ENCODE data around the gene DMRTC1. TPM values are rescaled to one million over a fixed set of nuclear protein-coding genes. Genes with fewer than 3 reads are reported as not detected.
A peak's percentile ranks its signal among the peaks of the same experiment; 100 is the strongest.
"Not testable (repeated sequence)": the region's sequence is repeated elsewhere in the genome, so short reads cannot be mapped to it uniquely, and the experiment has no call there.

DMRTC1 gene
- total RNA-seq = not detected

- DNase-seq (ENCODE audit: low spot score in 2 of 2); intact Hi-C loops (cut with DNase I; ENCODE audit: low total_unique reads); H3K4me3 ChIP-seq (ENCODE audit: low read depth, poor library complexity, severe bottlenecking): not testable (repeated sequence)
- no CpG with 5 or more reads among the region's 15 CpGs for WGBS, 2 donors
Measured at GRCh38 chrX:72943819-72944169, at the start of gene DMRTC1. DMRTC1 (minus strand) TSS chrX:72943837; CDS start chrX:72875694, 68,143 bp downstream.

- DNase-seq (ENCODE audit: low spot score in 2 of 2); H3K4me3 ChIP-seq (ENCODE audit: low read depth, poor library complexity, severe bottlenecking); intact Hi-C loops (cut with DNase I; ENCODE audit: low total_unique reads): not testable (repeated sequence)
- WGBS, 2 donors = 57 to 66% methylated on average over 2 to 5 of the region's 5 CpGs
Measured at GRCh38 chrX:72980894-72981469, 37.3 kb upstream of the DMRTC1 start.

- no CpG with 5 or more reads among the region's 7 CpGs for WGBS, 2 donors
- DNase-seq (ENCODE audit: low spot score in 2 of 2); intact Hi-C loops (cut with DNase I; ENCODE audit: low total_unique reads); H3K4me3 ChIP-seq (ENCODE audit: low read depth, poor library complexity, severe bottlenecking): not testable (repeated sequence)
Measured at GRCh38 chrX:72974885-72975284, 31.2 kb upstream of the DMRTC1 start.

GRCh38 chrX:72971859-72972258, 28.2 kb upstream of the DMRTC1 start:
- WGBS, 2 donors = no CpG with 5 or more reads among the region's 5 CpGs
- H3K4me3 ChIP-seq (ENCODE audit: low read depth, poor library complexity, severe bottlenecking); DNase-seq (ENCODE audit: low spot score in 2 of 2); intact Hi-C loops (cut with DNase I; ENCODE audit: low total_unique reads): not testable (repeated sequence)

GRCh38 chrX:72959971-72960370, 16.3 kb upstream of the DMRTC1 start:
- DNase-seq (ENCODE audit: low spot score in 2 of 2); intact Hi-C loops (cut with DNase I; ENCODE audit: low total_unique reads); H3K4me3 ChIP-seq (ENCODE audit: low read depth, poor library complexity, severe bottlenecking): not testable (repeated sequence)
- no CpG with 5 or more reads among the region's 9 CpGs for WGBS, 2 donors

- intact Hi-C loops (cut with DNase I; ENCODE audit: low total_unique reads); H3K4me3 ChIP-seq (ENCODE audit: low read depth, poor library complexity, severe bottlenecking); DNase-seq (ENCODE audit: low spot score in 2 of 2): not testable (repeated sequence)
- no CpG with 5 or more reads among the region's 44 CpGs for WGBS, 2 donors
Measured at GRCh38 chrX:72943035-72943818, 410 bp downstream of the DMRTC1 start.

GRCh38 chrX:72942272-72942671, 1.4 kb downstream of the DMRTC1 start:
- DNase-seq (ENCODE audit: low spot score in 2 of 2); H3K4me3 ChIP-seq (ENCODE audit: low read depth, poor library complexity, severe bottlenecking); intact Hi-C loops (cut with DNase I; ENCODE audit: low total_unique reads): not testable (repeated sequence)
- no CpG with 5 or more reads among the region's 6 CpGs for WGBS, 2 donors

- DNase-seq (ENCODE audit: low spot score in 2 of 2); H3K4me3 ChIP-seq (ENCODE audit: low read depth, poor library complexity, severe bottlenecking); intact Hi-C loops (cut with DNase I; ENCODE audit: low total_unique reads): not testable (repeated sequence)
- no CpG with 5 or more reads among the region's 15 CpGs for WGBS, 2 donors
Measured at GRCh38 chrX:72937906-72938305, 5.7 kb downstream of the DMRTC1 start, which contains the start of gene FAM236A. FAM236A (plus strand) TSS chrX:72938206; CDS start chrX:72938263, 57 bp downstream.

- intact Hi-C loops (cut with DNase I; ENCODE audit: low total_unique reads); DNase-seq (ENCODE audit: low spot score in 2 of 2); H3K4me3 ChIP-seq (ENCODE audit: low read depth, poor library complexity, severe bottlenecking): not testable (repeated sequence)
- WGBS, 2 donors = no CpG with 5 or more reads among the region's 8 CpGs
Measured at GRCh38 chrX:72936882-72937455, 6.7 kb downstream of the DMRTC1 start.

- WGBS, 2 donors = no CpG with 5 or more reads among the region's 7 CpGs
- DNase-seq (ENCODE audit: low spot score in 2 of 2); H3K4me3 ChIP-seq (ENCODE audit: low read depth, poor library complexity, severe bottlenecking); intact Hi-C loops (cut with DNase I; ENCODE audit: low total_unique reads): not testable (repeated sequence)
Measured at GRCh38 chrX:72936455-72936854, 7.2 kb downstream of the DMRTC1 start.

GRCh38 chrX:72932283-72932682, 11.4 kb downstream of the DMRTC1 start:
- no CpG with 5 or more reads among the region's 1 CpG for WGBS, 2 donors
- intact Hi-C loops (cut with DNase I; ENCODE audit: low total_unique reads); H3K4me3 ChIP-seq (ENCODE audit: low read depth, poor library complexity, severe bottlenecking); DNase-seq (ENCODE audit: low spot score in 2 of 2): not testable (repeated sequence)

- peak in 1 of 2 donors; percentile 3 for DNase-seq (ENCODE audit: low spot score in 2 of 2)
- 85 to 89% methylated on average over 2 to 3 of the region's 5 CpGs for WGBS, 2 donors
- H3K4me3 ChIP-seq (ENCODE audit: low read depth, poor library complexity, severe bottlenecking); intact Hi-C loops (cut with DNase I; ENCODE audit: low total_unique reads): not testable (repeated sequence)
Measured at GRCh38 chrX:72916096-72916495, 27.5 kb downstream of the DMRTC1 start.

- intact Hi-C loops (cut with DNase I; ENCODE audit: low total_unique reads); DNase-seq (ENCODE audit: low spot score in 2 of 2); H3K4me3 ChIP-seq (ENCODE audit: low read depth, poor library complexity, severe bottlenecking): not testable (repeated sequence)
- no CpG with 5 or more reads among the region's 13 CpGs for WGBS, 2 donors
Measured at GRCh38 chrX:72912315-72912714, 31.3 kb downstream of the DMRTC1 start, which contains the start of gene FAM236C. FAM236C (plus strand) TSS chrX:72912615; CDS start chrX:72912715, 100 bp downstream.

GRCh38 chrX:72889740-72890139, 53.9 kb downstream of the DMRTC1 start:
- DNase-seq (ENCODE audit: low spot score in 2 of 2); H3K4me3 ChIP-seq (ENCODE audit: low read depth, poor library complexity, severe bottlenecking); intact Hi-C loops (cut with DNase I; ENCODE audit: low total_unique reads): not testable (repeated sequence)
- no CpG with 5 or more reads among the region's 14 CpGs for WGBS, 2 donors

- DNase-seq (ENCODE audit: low spot score in 2 of 2); intact Hi-C loops (cut with DNase I; ENCODE audit: low total_unique reads); H3K4me3 ChIP-seq (ENCODE audit: low read depth, poor library complexity, severe bottlenecking): not testable (repeated sequence)
- WGBS, 2 donors = no CpG with 5 or more reads among the region's 2 CpGs
Measured at GRCh38 chrX:72882898-72883297, 60.7 kb downstream of the DMRTC1 start.
